GM18909 (cell line): ENCODE data around the gene MTMR1.

Experiments
- ATAC-seq: cut with Tn5 transposase; IDR thresholded peaks from one replicate; pipeline ENCODE4 v1.9.1; 2021; ENCODE audit warnings: mild to moderate bottlenecking; ENCODE audit not compliant: unreplicated experiment, poor library complexity

MTMR1 gene

DNA sequence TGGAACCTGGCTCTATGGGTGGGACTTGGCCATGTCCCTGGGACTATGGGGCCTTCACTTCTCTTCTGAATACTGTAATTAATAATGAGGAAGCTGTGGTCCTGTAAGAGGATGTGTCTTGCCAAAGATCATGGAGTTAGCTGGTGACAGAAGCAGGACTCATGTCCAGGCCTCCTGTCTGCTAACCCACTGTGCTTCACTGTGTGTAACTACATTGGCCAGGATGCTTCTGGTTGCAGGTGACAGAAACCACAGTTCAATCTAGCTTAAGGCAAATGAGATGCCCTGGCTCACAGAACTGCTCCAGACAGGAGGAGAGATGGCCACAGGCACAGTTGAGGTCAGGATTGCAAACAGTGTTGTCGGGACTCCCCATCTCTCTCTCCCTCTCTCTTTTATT, 3.1 kb downstream of the MTMR1 start:
- no peak for ATAC-seq

GRCh38 chrX:150696866-150697265, 3.7 kb downstream of the MTMR1 start:
- no peak for ATAC-seq

GRCh38 chrX:150697641-150698040, 4.4 kb downstream of the MTMR1 start:
- ATAC-seq = no peak

- no peak for ATAC-seq
Observed at GRCh38 chrX:150698981-150699380, 5.8 kb downstream of the MTMR1 start.

DNA sequence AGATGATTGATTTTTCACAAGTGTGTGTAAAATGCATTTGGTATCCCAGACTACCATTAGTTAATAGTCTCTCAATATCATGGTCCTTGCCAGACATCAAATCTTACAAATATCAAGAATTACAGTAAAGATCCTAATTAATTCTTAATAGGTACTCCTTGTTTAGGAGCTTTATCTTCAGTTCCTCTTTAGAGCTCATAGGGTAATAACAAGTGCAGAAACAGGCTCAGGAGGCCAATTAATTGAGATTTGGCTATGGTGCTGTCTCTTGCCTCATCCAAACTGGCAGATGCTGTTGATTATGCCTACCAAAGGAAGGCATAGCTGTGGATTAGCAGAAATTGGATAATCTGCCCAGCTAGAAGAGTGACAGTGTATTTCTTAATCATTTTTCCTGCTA, 6.9 kb downstream of the MTMR1 start:
- no peak for ATAC-seq

DNA sequence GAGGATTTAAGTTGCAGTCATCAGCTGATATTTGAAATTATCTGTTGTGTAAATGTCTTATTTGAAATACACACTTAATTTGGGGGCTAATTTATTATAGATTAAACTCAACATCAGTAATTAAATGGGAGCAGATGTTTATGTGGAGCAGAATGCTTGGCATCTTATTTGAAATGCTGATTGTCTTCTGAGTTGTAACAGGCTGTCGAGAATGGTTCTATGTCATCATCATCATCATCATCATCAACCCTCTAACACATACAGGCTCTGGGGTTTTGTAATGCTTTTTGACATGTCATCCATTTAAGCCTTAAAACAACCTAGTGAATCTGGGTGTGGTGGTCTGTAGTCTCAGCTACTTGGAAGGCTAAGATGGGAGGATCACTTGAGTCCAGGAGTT, 8.2 kb downstream of the MTMR1 start:
- ATAC-seq = no peak

GRCh38 chrX:150702966-150703694, 9.9 kb downstream of the MTMR1 start:
- no peak for ATAC-seq

- ATAC-seq = no peak
Observed at GRCh38 chrX:150703695-150703974, 10.4 kb downstream of the MTMR1 start.

DNA sequence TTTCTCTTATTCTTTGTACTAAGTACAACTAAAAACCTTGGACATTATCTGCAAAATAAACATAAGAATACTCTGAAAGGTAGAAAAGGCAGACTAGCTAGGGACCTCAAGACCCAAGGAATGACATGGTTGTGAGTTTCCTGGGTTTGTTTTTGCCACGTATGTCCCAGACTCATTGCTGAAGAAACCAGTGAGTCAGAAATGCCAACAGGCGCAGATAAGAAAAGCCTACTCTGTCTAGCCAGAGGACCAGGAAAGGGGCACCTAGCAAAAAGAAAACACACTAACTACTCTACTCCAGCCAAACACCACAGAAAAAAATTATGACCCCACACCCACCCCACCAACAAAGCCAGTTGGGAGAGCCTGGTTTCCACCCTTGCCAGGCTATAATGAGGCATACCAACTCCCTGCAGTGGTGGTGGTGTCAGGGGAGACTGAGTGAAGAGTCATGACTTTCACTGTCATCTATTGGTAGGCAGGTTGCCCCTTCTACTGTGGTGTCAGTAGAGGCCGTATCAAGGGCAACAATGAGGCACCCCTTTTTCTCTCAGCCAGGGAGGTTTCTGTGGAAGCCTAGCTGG, 10.9 kb downstream of the MTMR1 start:
- ATAC-seq = no peak

DNA sequence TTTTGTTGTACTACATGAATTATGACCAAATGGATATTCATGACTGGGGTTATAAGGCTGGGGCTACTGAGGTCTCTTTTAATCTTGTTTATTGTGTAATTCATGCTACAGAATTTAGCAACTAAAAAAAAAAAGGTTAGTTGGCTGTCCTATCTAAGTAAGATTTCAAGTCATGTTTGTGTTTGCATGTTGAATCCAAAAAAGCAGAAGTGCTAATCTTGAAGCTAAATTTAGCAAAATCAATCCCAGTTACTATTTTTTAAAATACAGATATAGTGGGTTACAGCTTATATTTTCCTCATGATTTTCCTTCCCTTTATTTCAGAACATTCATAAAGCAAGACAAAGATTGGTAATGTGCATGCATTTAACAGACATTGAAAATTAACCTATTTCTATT, 19.4 kb downstream of the MTMR1 start:
- no peak for ATAC-seq

DNA sequence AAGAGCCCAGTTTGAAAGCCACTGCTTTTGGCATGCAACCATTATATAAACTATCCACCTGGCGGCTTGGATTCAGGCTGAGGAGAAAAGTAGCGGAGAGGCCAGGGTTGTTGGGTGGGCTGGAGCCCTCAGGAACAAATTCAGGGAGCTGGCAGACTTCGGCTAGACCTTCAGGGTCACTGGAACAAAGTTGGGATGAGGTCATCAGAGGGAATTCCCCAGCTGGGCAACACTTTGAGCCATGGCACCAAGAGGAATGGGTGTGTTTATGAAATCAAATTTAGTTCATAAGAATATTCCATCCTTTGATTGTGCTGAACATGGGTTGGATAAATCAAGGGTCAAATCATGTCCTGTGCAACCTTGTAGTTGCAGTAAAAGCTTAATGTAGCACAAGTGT, 22.0 kb downstream of the MTMR1 start:
- no peak for ATAC-seq

DNA sequence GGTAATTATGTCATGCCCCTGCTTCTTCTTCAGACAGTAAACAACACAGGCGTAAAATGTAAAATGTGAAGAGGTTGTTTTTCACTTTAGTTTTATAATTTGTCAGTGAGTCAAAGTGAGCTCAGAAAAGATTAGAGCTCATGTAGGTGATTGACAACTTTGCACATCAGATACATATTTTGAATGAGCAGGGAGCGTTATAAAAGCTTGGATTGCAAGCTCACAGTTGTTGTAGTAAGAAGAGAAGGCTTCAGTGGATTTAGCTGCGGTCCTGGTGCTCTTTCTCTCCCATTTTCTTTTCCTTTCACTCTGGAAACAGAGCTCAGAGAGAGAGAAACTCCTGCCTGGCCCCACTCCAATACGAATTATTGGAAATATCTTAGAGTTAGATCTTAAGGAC, 26.4 kb downstream of the MTMR1 start:
- no peak for ATAC-seq

DNA sequence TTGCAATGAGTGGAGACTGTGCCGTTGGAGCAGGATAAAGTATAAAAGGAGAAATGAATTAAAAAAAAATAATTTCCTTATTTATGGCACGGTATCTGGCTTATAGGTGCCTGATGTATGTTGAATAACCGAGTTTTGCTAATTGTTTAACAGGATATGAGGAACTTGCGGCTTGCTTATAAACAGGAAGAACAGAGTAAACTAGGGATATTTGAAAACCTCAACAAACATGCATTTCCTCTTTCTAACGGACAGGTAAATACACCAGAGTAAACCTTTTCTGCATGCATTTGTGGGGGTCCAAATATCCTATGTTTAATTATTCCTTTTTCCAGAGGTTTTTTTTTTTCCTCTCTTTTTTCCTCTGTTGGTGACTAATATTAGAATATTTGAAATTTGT, 36.8 kb downstream of the MTMR1 start:
- ATAC-seq = no peak

GRCh38 chrX:150730719-150731118, 37.5 kb downstream of the MTMR1 start:
- no peak for ATAC-seq

DNA sequence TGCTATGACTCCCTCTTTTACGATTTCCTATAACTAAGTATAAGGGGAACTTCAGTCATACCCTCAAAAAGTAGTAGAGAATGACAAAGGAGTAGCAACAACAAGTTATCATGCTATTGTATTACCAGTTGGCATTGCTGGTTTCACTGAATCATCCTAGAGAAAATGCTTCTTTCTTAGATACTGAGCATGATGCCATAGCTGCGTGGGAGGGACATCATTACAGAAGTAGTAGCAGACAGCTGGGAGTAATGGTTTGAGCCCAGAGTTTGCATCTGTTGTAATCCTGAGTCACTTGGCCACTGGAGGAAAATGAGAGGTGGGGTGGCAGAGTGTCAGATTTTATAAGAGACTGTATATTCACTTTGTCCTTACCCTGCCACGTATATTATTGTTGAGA, 38.6 kb downstream of the MTMR1 start:
- no peak for ATAC-seq

GRCh38 chrX:150736475-150736874, 43.3 kb downstream of the MTMR1 start:
- no peak for ATAC-seq

GRCh38 chrX:150752124-150752523, 58.9 kb downstream of the MTMR1 start:
- ATAC-seq = no peak

GRCh38 chrX:150753357-150753756, 60.2 kb downstream of the MTMR1 start:
- no peak for ATAC-seq

GRCh38 chrX:150753968-150754367, 60.8 kb downstream of the MTMR1 start:
- no peak for ATAC-seq

DNA sequence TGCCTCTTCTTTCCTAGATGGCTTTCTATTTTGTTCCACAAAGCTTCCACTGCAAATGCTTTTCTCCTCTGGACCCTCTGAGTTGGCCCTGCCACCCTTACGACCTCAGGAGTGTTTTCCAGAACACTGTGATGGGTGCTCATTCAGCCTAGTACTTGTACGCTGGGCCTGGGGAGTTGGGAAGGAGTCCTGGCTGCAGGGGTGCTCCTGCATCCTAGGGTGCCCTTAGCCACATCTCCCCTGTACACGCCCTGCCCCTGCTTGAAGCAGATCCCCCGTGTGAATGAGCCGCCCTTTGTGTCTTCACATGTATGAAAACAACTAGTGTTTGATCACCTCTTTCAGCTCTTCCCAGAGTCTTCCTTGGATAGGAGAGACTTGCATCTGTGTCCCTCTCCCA, 64.2 kb downstream of the MTMR1 start:
- ATAC-seq = no peak

- no peak for ATAC-seq
Observed at GRCh38 chrX:150759568-150760416, 66.6 kb downstream of the MTMR1 start.
